ENCODE data around the gene OSM. TPM values are rescaled to one million over a fixed set of nuclear protein-coding genes. Genes with fewer than 3 reads are reported as not detected.

OSM gene
- total RNA-seq, 4 donors from 2014 or later: not detected

GRCh38 chr22:30292069-30292970, 25.7 kb upstream of the OSM start:
- TF ChIP-seq CTCF (IDR thresholded peaks at IDR 0.05) (no peak), POLR2A (IDR thresholded peaks at IDR 0.05) (no peak)
- Histone ChIP-seq H3K4me3 (no peak overlapping the region), H3K27me3 (no peaks in the 10 kb centered on the region), H3K4me1 (peaks cover 0 to 32% (median 17%) of the 10 kb centered on the region in 4 donors), H3K9me3 (no peaks in the 10 kb centered on the region), H3K27ac (peak overlapping the region; percentile 78 to 92 (median 85)), H3K36me3 (peaks cover 0 to 57% (median 0%) of the 10 kb centered on the region in 3 donors)
- no peak for DNase-seq

- Histone ChIP-seq H3K4me3 (no peak overlapping the region), H3K27me3 (no peaks in the 10 kb centered on the region), H3K9me3 (no peaks in the 10 kb centered on the region), H3K27ac (peak overlapping the region; percentile 78 to 92 (median 85)), H3K36me3 (peaks cover 0 to 46% (median 0%) of the 10 kb centered on the region in 3 donors), H3K4me1 (peaks cover 0 to 37% (median 17%) of the 10 kb centered on the region in 4 donors)
- peak; percentile 38 to 79 (median 76) for DNase-seq
- TF ChIP-seq CTCF (IDR thresholded peaks at IDR 0.05) (no peak), POLR2A (IDR thresholded peaks at IDR 0.05) (no peak)
Observed at GRCh38 chr22:30291058-30291892, 24.6 kb upstream of the OSM start.

GRCh38 chr22:30290342-30291057, 23.8 kb upstream of the OSM start:
- H3K4me3 ChIP-seq: peak overlapping the region in 3 of 4 donors; percentile 60 to 85 (median 72)
- TF ChIP-seq CTCF (IDR thresholded peaks at IDR 0.05) (no peak), POLR2A (IDR thresholded peaks at IDR 0.05) (no peak)
- peak overlapping the region; percentile 78 to 92 (median 85) for H3K27ac ChIP-seq
- no peak for DNase-seq
- H3K9me3 ChIP-seq: no peaks in the 10 kb centered on the region
- H3K4me1 ChIP-seq: peaks cover 0 to 37% (median 17%) of the 10 kb centered on the region in 4 donors
- no peaks in the 10 kb centered on the region for H3K27me3 ChIP-seq
- H3K36me3 ChIP-seq: peaks cover 0 to 40% (median 0%) of the 10 kb centered on the region in 3 donors

- Histone ChIP-seq H3K9me3 (no peaks in the 10 kb centered on the region), H3K4me1 (peaks cover 0 to 37% (median 17%) of the 10 kb centered on the region in 4 donors), H3K36me3 (peaks cover 0 to 34% (median 0%) of the 10 kb centered on the region in 3 donors), H3K4me3 (peak overlapping the region; percentile 60 to 85 (median 71)), H3K27me3 (no peaks in the 10 kb centered on the region), H3K27ac (peak overlapping the region; percentile 78 to 92 (median 85))
- no peak for DNase-seq
- TF ChIP-seq POLR2A (IDR thresholded peaks at IDR 0.05) (no peak), CTCF (IDR thresholded peaks at IDR 0.05) (peak in 1 of 6 experiments; percentile 18)
Observed at GRCh38 chr22:30289980-30290313, 23.3 kb upstream of the OSM start.
